ENCODE results near the gene DCC.

Gene DCC

GRCh38 chr18:53134711-53135110, 794.7 kb downstream of the DCC start:
- TF ChIP-seq CTCF (conservative IDR thresholded peaks at IDR 0.05; ENCODE audit: low read length): no peak
- no peak overlapping the region for H3K4me3 ChIP-seq (ENCODE audit: low read length)
- DNase-seq (ENCODE audit: low read depth): no peak

GRCh38 chr18:53135654-53136053, 795.7 kb downstream of the DCC start:
- no peak for DNase-seq (ENCODE audit: low read depth)
- no peak for TF ChIP-seq CTCF (conservative IDR thresholded peaks at IDR 0.05; ENCODE audit: low read length)
- no peak overlapping the region for H3K4me3 ChIP-seq (ENCODE audit: low read length)

GRCh38 chr18:53139746-53140500, 799.9 kb downstream of the DCC start:
- no peak for TF ChIP-seq CTCF (conservative IDR thresholded peaks at IDR 0.05; ENCODE audit: low read length)
- no peak for DNase-seq (ENCODE audit: low read depth)
- H3K4me3 ChIP-seq (ENCODE audit: low read length): no peak overlapping the region

GRCh38 chr18:53142005-53142404, 802.0 kb downstream of the DCC start:
- no peak for DNase-seq (ENCODE audit: low read depth)
- no peak for TF ChIP-seq CTCF (conservative IDR thresholded peaks at IDR 0.05; ENCODE audit: low read length)
- H3K4me3 ChIP-seq (ENCODE audit: low read length): no peak overlapping the region

- no peak overlapping the region for H3K4me3 ChIP-seq (ENCODE audit: low read length)
- no peak for TF ChIP-seq CTCF (conservative IDR thresholded peaks at IDR 0.05; ENCODE audit: low read length)
- DNase-seq (ENCODE audit: low read depth): no peak
Observed at GRCh38 chr18:53147472-53147871, 807.5 kb downstream of the DCC start.

GRCh38 chr18:53148123-53148522, 808.1 kb downstream of the DCC start:
- H3K4me3 ChIP-seq (ENCODE audit: low read length): no peak overlapping the region
- TF ChIP-seq CTCF (conservative IDR thresholded peaks at IDR 0.05; ENCODE audit: low read length): no peak
- no peak for DNase-seq (ENCODE audit: low read depth)

GRCh38 chr18:53152476-53152875, 812.5 kb downstream of the DCC start:
- no peak overlapping the region for H3K4me3 ChIP-seq (ENCODE audit: low read length)
- no peak for TF ChIP-seq CTCF (conservative IDR thresholded peaks at IDR 0.05; ENCODE audit: low read length)
- DNase-seq (ENCODE audit: low read depth): no peak

All from AG10803 (cell line).